ENCODE data around the gene CEBPZOS.

GRCh38 chr2:37201766-37202165 lies 5.5 kb downstream of the CEBPZOS start:
- TF ChIP-seq TCF12 (IDR thresholded peaks at IDR 0.05; ENCODE audit: low read depth, low read length) (no peak), STAT3 (IDR thresholded peaks at IDR 0.05; ENCODE audit: low read depth, low read length) (no peak), FOS (IDR thresholded peaks at IDR 0.05; ENCODE audit: borderline replicate concordance, extremely low read depth, insufficient read length) (no peak), EZH2 (IDR thresholded peaks at IDR 0.05; ENCODE audit: borderline replicate concordance, control insufficient read depth, low read depth, low read length) (no peak), BMI1 (IDR thresholded peaks at IDR 0.05; ENCODE audit: borderline replicate concordance) (no peak), CREM (IDR thresholded peaks at IDR 0.05; ENCODE audit: low read depth) (no peak), MXI1 (IDR thresholded peaks at IDR 0.05; ENCODE audit: low read depth, low read length) (no peak), CTCF (IDR thresholded peaks at IDR 0.05 in 2 of 3, conservative IDR thresholded peaks at IDR 0.05 in 1 of 3; ENCODE audit: control insufficient read depth in 2 of 3, extremely low read depth in 1 of 3, insufficient read depth in 1 of 3, low read depth in 3 of 3, low read length in 3 of 3) (no peak; a peak in 1 of 6 replicates), NR2C2 (IDR thresholded peaks at IDR 0.05; ENCODE audit: borderline replicate concordance, control insufficient read depth, insufficient read length, low read depth) (no peak), EGR1 (IDR thresholded peaks at IDR 0.05; ENCODE audit: borderline replicate concordance in 1 of 2, low read depth in 2 of 2, low read length in 2 of 2) (no peak), NFIC (IDR thresholded peaks at IDR 0.05; ENCODE audit: low read depth, low read length) (no peak), ZNF24 (IDR thresholded peaks at IDR 0.05) (no peak)
